HepG2 (cell line): ENCODE results near the gene PDHA2. TPM values are rescaled to one million over a fixed set of nuclear protein-coding genes. Genes with fewer than 3 reads are reported as not detected.

Experiments used
- ATAC-seq: fragments of 200-7000 bp; cut with Tn5 transposase; 3 replicates; pipeline ENCODE4 v1.9.1; 2020; ENCODE audit warnings: mild to moderate bottlenecking, moderate library complexity
- BruUV-seq: library from RNA; stranded (reverse); fragments of 400-500 nt; replicated peaks from 2 replicates; lab custom pipeline; 2021; lab: Mats Ljungman, UMichigan
- CTCF ChIA-PET: fragments of 300-600 bp; formaldehyde crosslinking; extraction: SDS; loops from one replicate; lab custom pipeline; 2021; ENCODE audit warnings: low total read pairs, inconsistent platforms, low intra/inter-chr PET ratio; lab: Yijun Ruan, JAX
- POLR2A ChIA-PET: fragments of 350-600 bp; sonication (Branson Sonifier 250); formaldehyde crosslinking; loops from one replicate; lab custom pipeline; 2020; ENCODE audit warnings: antibody characterized with exemption, inconsistent platforms; lab: Yijun Ruan, JAX
- DNase-seq: peaks from one replicate; pipeline ENCODE4 v3.0.0-alpha.2; 2015; ENCODE audit warnings: low spot score
- FAIRE-seq: peaks from 3 replicates; lab custom pipeline; 2011; peaks lifted over from hg19 to GRCh38; lab: Jason Lieb, UNC
- H2AFZ ChIP-seq: one replicate; pipeline ENCODE4 v1.6.1; 2011; ENCODE audit warnings: low read length, inconsistent platforms
- H3K27ac ChIP-seq: fragments of 300-600 bp; 3 replicates; pipeline ENCODE4 v1.8.0; 2011; ENCODE audit warnings: mixed run types, mild to moderate bottlenecking, mixed read lengths, low read length, inconsistent platforms; ENCODE audit not compliant: insufficient read depth; ENCODE audit errors: extremely low read length
- H3K27me3 ChIP-seq, 2 experiments: fragments of 200-600 bp in 1 of 2; 2 replicates in 1 of 2; 3 replicates in 1 of 2; pipeline versions ENCODE4 v1.6.0 to v1.8.0; 2011; ENCODE audit warnings: low read length in 2 of 2, mild to moderate bottlenecking in 2 of 2, moderate library complexity in 2 of 2, inconsistent platforms in 1 of 2; ENCODE audit not compliant: insufficient read depth in 2 of 2, control insufficient read depth in 1 of 2
- H3K36me3 ChIP-seq, 2 experiments: fragments of 200-600 bp in 1 of 2; replicated peaks in 1 of 2; 2 replicates in 1 of 2; 3 replicates in 1 of 2; pipeline versions ENCODE4 v1.5.1 to v1.8.0; 2011; ENCODE audit warnings: low read length in 2 of 2, inconsistent platforms in 1 of 2; ENCODE audit not compliant: insufficient read depth in 2 of 2, control insufficient read depth in 1 of 2
- H3K4me1 ChIP-seq: 2 replicates; pipeline ENCODE4 v1.5.1; 2012; ENCODE audit warnings: low read length, inconsistent platforms; ENCODE audit not compliant: insufficient read depth
- H3K4me2 ChIP-seq: 2 replicates; pipeline ENCODE4 v1.6.0; 2011; ENCODE audit warnings: low read depth, low read length, inconsistent platforms
- H3K4me3 ChIP-seq, 3 experiments: fragments of 200-600 bp in 1 of 3; sonication (generic), shearing (Covaris generic) in 1 of 3; replicated peaks in 1 of 3; 2 replicates each; pipeline ENCODE4 v1.5.1; 2011 to 2016; ENCODE audit warnings: low read length in 3 of 3, inconsistent platforms in 2 of 3, low read depth in 2 of 3, mild to moderate bottlenecking in 2 of 3, control low read depth in 1 of 3, mixed read lengths in 1 of 3; ENCODE audit not compliant: insufficient read depth in 1 of 3
- H3K79me2 ChIP-seq: one replicate; pipeline ENCODE4 v1.6.1; 2011; ENCODE audit warnings: low read length, inconsistent platforms; ENCODE audit not compliant: insufficient read depth
- H3K9ac ChIP-seq: 2 replicates; pipeline ENCODE4 v1.6.0; 2011; ENCODE audit warnings: mild to moderate bottlenecking, low read depth, low read length, inconsistent platforms; ENCODE audit not compliant: insufficient read depth
- H3K9me3 ChIP-seq: 2 replicates; pipeline ENCODE4 v1.5.1; 2012; ENCODE audit warnings: mild to moderate bottlenecking, low read length
- H4K20me1 ChIP-seq: 2 replicates; pipeline ENCODE4 v1.6.0; 2011; ENCODE audit warnings: inconsistent platforms, mild to moderate bottlenecking, low read length, moderate library complexity; ENCODE audit not compliant: insufficient read depth
- HDAC2 ChIP-seq: sonication (generic); formaldehyde crosslinking; IDR thresholded peaks from 2 replicates; pipeline ENCODE4 v1.4.0; 2020; ENCODE audit warnings: missing genetic modification reagents
- RFXAP ChIP-seq: sonication (generic); formaldehyde crosslinking; IDR thresholded peaks from 2 replicates; pipeline ENCODE4 v1.4.0; 2020; ENCODE audit warnings: missing genetic modification reagents, borderline replicate concordance
- ZNF775 ChIP-seq: sonication (generic); formaldehyde crosslinking; IDR thresholded peaks from 2 replicates; pipeline ENCODE4 v1.4.0; 2020; ENCODE audit warnings: missing genetic modification reagents, mild to moderate bottlenecking, moderate library complexity, borderline replicate concordance
- WGBS: methylation state at CpG from one replicate; pipeline ENCODE4 v1.1.6; 2017; ENCODE audit warnings: low lambda C conversion rate; 5-methylcytosine and 5-hydroxymethylcytosine counted together
- in situ Hi-C: cut with HindIII; loops from 2 replicates; pipeline ENCODE4 v1.10.0; 2017; ENCODE audit warnings: low pct_unique_long_range_greater_than_20kb; ENCODE audit not compliant: extremely low pct_ligation_motif_present
- intact Hi-C: fragments of 100-400 bp; cut with micrococcal nuclease; formaldehyde crosslinking; loops from one replicate; pipeline ENCODE4 v1.10.0; 2022; ENCODE audit not compliant: unreplicated experiment
- polyA plus RNA-seq, 8 experiments: library from polyadenylated mRNA; depleted of rRNA in 3 of 8; stranded (reverse) in 7 of 8; unstranded in 1 of 8; fragments of >200 nt; fragmentation: Illumina TruSeq in 4 of 8; extraction: Trizol in 4 of 8; gene quantifications; 2 replicates each; pipeline versions ENCODE4 v1.2.1 to v1.2.3, GENCODE V29; 2011 to 2016; ENCODE audit warnings: low read depth in 4 of 8, missing spikeins in 1 of 8, mixed read lengths in 1 of 8; ENCODE audit not compliant: insufficient read depth in 1 of 8
- total RNA-seq, 5 experiments: library from RNA; depleted of rRNA; stranded (reverse); fragments of >200 nt; fragmentation: Illumina TruSeq; extraction: Trizol; gene quantifications; 2 replicates each; pipeline ENCODE4 v1.2.3, GENCODE V29; 2016; ENCODE audit warnings: low read depth in 1 of 5
- TF ChIP-seq, protein P1 (sequence below): sonication (generic); formaldehyde crosslinking; IDR thresholded peaks from 2 replicates; pipeline ENCODE4 v1.4.0; 2020; ENCODE audit warnings: missing genetic modification reagents

Gene PDHA2
- total and polyA plus RNA-seq, 2 of the 13 experiments (the other 11 are each of a cell fraction or from before 2014, with no cell fraction given) = not detected

GRCh38 chr4:95887551-95887950 lies 47.7 kb downstream of the PDHA2 start:
- Histone ChIP-seq H3K36me3 (no peaks in the 10 kb centered on the region), H3K27me3 (no peaks in the 10 kb centered on the region), H3K9ac (no peak overlapping the region), H4K20me1 (no peaks in the 10 kb centered on the region), H3K9me3 (peaks cover 89% of the 10 kb centered on the region), H3K4me1 (no peaks in the 10 kb centered on the region), H2AFZ (no peak overlapping the region), H3K27ac (no peak overlapping the region), H3K4me2 (no peak overlapping the region), H3K79me2 (no peaks in the 10 kb centered on the region), H3K4me3 (no peak overlapping the region)
- 6% methylated on average over 3 of the region's 3 CpGs for WGBS
- CTCF ChIA-PET = no interaction called here
- POLR2A ChIA-PET = no interaction called here
- DNase-seq (no peak), FAIRE-seq (no peak), ATAC-seq (no peak)
- in situ Hi-C loops (no loop called here), intact Hi-C loops (no loop called here)
- TF ChIP-seq RFXAP (CRISPR knock-in tag) (no peak), HDAC2 (no peak), ZNF775 (CRISPR knock-in tag) (no peak)
- TF ChIP-seq, protein P1, sequence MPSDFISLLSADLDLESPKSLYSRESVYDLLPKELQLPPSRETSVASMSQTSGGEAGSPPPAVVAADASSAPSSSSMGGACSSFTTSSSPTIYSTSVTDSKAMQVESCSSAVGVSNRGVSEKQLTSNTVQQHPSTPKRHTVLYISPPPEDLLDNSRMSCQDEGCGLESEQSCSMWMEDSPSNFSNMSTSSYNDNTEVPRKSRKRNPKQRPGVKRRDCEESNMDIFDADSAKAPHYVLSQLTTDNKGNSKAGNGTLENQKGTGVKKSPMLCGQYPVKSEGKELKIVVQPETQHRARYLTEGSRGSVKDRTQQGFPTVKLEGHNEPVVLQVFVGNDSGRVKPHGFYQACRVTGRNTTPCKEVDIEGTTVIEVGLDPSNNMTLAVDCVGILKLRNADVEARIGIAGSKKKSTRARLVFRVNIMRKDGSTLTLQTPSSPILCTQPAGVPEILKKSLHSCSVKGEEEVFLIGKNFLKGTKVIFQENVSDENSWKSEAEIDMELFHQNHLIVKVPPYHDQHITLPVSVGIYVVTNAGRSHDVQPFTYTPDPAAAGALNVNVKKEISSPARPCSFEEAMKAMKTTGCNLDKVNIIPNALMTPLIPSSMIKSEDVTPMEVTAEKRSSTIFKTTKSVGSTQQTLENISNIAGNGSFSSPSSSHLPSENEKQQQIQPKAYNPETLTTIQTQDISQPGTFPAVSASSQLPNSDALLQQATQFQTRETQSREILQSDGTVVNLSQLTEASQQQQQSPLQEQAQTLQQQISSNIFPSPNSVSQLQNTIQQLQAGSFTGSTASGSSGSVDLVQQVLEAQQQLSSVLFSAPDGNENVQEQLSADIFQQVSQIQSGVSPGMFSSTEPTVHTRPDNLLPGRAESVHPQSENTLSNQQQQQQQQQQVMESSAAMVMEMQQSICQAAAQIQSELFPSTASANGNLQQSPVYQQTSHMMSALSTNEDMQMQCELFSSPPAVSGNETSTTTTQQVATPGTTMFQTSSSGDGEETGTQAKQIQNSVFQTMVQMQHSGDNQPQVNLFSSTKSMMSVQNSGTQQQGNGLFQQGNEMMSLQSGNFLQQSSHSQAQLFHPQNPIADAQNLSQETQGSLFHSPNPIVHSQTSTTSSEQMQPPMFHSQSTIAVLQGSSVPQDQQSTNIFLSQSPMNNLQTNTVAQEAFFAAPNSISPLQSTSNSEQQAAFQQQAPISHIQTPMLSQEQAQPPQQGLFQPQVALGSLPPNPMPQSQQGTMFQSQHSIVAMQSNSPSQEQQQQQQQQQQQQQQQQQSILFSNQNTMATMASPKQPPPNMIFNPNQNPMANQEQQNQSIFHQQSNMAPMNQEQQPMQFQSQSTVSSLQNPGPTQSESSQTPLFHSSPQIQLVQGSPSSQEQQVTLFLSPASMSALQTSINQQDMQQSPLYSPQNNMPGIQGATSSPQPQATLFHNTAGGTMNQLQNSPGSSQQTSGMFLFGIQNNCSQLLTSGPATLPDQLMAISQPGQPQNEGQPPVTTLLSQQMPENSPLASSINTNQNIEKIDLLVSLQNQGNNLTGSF (CRISPR knock-in tag) = no peak
- BruUV-seq = no TSS peak
